ENCODE results near the gene WNT8B. TPM values are rescaled to one million over a fixed set of nuclear protein-coding genes. Genes with fewer than 3 reads are reported as not detected.

Gene WNT8B
- total and polyA plus RNA-seq, 8 donors, result 0.08 to 0.59 (median 0.27) TPM

- 1 to 2% methylated on average over 19 of the region's 19 CpGs for WGBS, 2 donors
- ATAC-seq, result peak; percentile 90 to 98 (median 92)
- no peak for TF ChIP-seq CTCF (IDR thresholded peaks at IDR 0.05)
- FAIRE-seq, result no peak
- intact Hi-C loops (cut with DNase I), result no loop called here
- peak overlapping the region in 3 of 4 donors; percentile 20 to 67 (median 48) for H3K4me3 ChIP-seq
- no peaks in the 10 kb centered on the region for H3K36me3 ChIP-seq
- peak overlapping the region; percentile 58 to 66 (median 64) for H3K27ac ChIP-seq
- DNase-seq, result peak; percentile 76 to 95 (median 84)
- peaks cover 0 to 9% (median 0%) of the 10 kb centered on the region in 3 donors for H3K4me1 ChIP-seq
- no peaks in the 10 kb centered on the region for H3K27me3 ChIP-seq
- H3K9me3 ChIP-seq, result no peaks in the 10 kb centered on the region
Observed at GRCh38 chr10:100481462-100482081, 18.8 kb downstream of the WNT8B start.

GRCh38 chr10:100482181-100482833, 19.5 kb downstream of the WNT8B start:
- H3K9me3 ChIP-seq, result no peaks in the 10 kb centered on the region
- intact Hi-C loops (cut with DNase I), result no loop called here
- peak overlapping the region; percentile 58 to 66 (median 64) for H3K27ac ChIP-seq
- peak overlapping the region; percentile 20 to 67 (median 36) for H3K4me3 ChIP-seq
- ATAC-seq (peak; percentile 90 to 93 (median 91)), DNase-seq (peak; percentile 71 to 91 (median 84)), FAIRE-seq (no peak)
- no peaks in the 10 kb centered on the region for H3K36me3 ChIP-seq
- peak; percentile 73 to 96 (median 90) for TF ChIP-seq CTCF (IDR thresholded peaks at IDR 0.05)
- no peaks in the 10 kb centered on the region for H3K27me3 ChIP-seq
- WGBS, 2 donors, result 0% methylated on average over 52 to 59 of the region's 59 CpGs
- peaks cover 0 to 9% (median 0%) of the 10 kb centered on the region in 3 donors for H3K4me1 ChIP-seq

- ATAC-seq (peak; percentile 4 to 10 (median 5)), FAIRE-seq (no peak), DNase-seq (no peak)
- Histone ChIP-seq H3K36me3 (no peaks in the 10 kb centered on the region), H3K27me3 (no peaks in the 10 kb centered on the region), H3K4me1 (peaks cover 0 to 9% (median 0%) of the 10 kb centered on the region in 3 donors), H3K9me3 (no peaks in the 10 kb centered on the region), H3K27ac (peak overlapping the region; percentile 58 to 66 (median 64)), H3K4me3 (peak overlapping the region; percentile 20 to 67 (median 36))
- 13 to 19% methylated on average over 5 of the region's 5 CpGs for WGBS, 2 donors
- intact Hi-C loops (cut with DNase I), result no loop called here
- peak in 1 of 4 donors; percentile 1 for TF ChIP-seq CTCF (IDR thresholded peaks at IDR 0.05)
Observed at GRCh38 chr10:100482834-100483185, 20.0 kb downstream of the WNT8B start.

- FAIRE-seq (no peak), DNase-seq (no peak), ATAC-seq (no peak)
- Histone ChIP-seq H3K4me1 (peaks cover 0 to 9% (median 0%) of the 10 kb centered on the region in 3 donors), H3K4me3 (no peak overlapping the region), H3K36me3 (no peaks in the 10 kb centered on the region), H3K27ac (no peak overlapping the region), H3K27me3 (no peaks in the 10 kb centered on the region), H3K9me3 (no peaks in the 10 kb centered on the region)
- intact Hi-C loops (cut with DNase I), result no loop called here
- no peak for TF ChIP-seq CTCF (IDR thresholded peaks at IDR 0.05)
- 82% methylated on average over 5 of the region's 5 CpGs for WGBS, 2 donors
Observed at GRCh38 chr10:100483876-100484666, 21.3 kb downstream of the WNT8B start.
